NCI-H526 (cell line): Measurements from ENCODE around the gene ZYG11A.
A peak's percentile ranks its signal among the peaks of the same experiment; 100 is the strongest.

ENCODE experiments used
- DNase-seq, 2 experiments: peaks; one replicate each; lab custom pipeline; 2025; lab: John Stamatoyannopoulos, UW

The ZYG11A gene

DNA sequence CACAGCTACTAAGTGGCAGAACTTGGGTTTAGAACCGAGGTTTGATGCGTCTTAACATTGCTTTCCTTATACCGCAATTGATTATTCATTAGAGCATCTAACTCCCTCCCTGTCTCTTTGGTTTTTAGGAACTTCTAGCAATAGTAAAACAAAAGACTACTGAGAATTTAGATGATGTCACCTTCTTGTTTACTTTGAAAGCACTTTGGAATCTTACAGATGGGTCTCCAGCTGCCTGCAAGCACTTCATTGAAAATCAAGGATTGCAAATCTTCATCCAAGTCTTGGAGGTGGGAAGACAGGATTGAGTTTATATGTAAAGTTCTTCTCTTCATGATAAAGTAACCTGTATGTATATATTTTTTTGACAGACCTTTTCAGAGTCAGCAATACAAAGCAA lies 35.0 kb downstream of the ZYG11A start:
- no peak for DNase-seq

DNA sequence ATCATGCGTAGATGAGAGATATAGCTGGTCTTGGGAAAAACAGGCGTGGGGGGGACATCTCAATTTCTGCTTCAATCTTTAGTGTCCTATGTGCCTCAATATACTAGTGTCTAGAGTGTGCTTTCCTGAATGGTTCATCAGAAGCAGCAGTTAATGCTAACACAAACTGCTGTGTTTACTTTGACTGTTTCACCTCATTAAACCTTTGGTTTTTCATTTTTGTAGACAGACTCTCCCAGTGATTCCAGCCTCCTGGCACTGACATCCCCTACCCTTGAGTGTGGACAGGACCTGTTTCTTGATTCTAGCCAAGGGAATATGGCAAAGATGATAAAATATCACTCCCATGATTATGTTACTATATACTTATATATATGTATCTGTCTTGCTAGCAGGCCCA lies 37.6 kb downstream of the ZYG11A start:
- DNase-seq, result peak; percentile 38 to 54

DNA sequence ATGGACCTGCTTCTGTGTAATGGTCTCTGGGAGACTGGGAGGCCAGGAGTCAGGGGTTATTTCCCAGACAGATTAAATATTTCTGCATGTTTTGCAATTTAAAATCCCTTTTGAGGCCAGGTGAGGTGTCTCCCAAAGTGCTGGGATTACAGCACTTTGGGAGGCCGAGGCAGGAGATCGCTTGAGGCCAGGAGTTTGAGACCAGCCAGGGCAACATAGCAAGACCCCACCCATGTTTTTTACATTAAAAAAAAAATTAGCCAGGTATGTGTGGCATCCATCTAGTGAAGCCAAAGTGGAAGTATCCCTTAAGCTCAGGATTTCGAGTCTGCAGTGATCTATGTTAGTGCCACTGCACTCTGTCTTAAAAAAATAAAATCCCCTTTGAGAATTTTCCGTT lies 44.9 kb downstream of the ZYG11A start:
- DNase-seq, result no peak

DNA sequence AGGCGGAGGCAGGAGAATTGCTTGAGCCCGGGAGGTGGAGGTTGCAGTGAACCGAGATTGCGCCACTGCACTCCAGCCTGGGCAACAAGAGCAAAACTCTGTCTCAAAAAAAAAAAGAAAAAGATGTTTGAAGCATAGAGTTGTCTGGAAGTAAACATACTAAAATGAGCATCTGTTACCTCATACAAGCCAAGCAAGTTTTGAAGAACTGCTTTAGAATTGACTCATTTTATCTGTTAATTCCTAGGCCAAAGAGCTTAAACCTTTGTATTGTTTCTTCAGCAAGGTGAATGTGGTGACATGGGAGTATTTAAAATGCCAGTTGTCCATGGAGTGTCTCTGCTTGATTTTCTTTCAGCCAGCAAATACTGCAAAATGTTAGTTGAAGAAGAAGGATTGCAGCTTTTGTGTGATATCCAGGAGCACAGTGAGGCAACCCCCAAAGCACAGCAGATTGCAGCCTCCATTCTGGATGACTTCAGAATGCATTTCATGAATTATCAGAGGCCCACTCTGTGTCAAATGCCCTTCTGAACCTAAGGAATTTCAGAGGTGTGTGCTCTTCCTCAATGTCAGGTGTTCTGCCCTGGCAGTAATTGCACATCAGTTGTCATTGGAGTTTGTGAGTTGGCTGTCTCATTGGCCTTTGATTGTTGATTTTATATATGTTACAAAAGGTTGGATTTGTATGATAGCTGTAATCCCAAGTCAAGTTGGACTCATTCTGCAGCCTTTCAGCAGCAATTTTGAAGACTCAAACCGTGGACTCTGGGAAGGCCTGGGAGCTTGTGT lies 50.1 kb downstream of the ZYG11A start:
- DNase-seq, result no peak

- no peak for DNase-seq
Measured at GRCh38 chr1:52899445-52899894, 56.9 kb downstream of the ZYG11A start.

GRCh38 chr1:52900402-52900801 lies 57.8 kb downstream of the ZYG11A start:
- no peak for DNase-seq

- no peak for DNase-seq
Measured at GRCh38 chr1:52901384-52901783, 58.8 kb downstream of the ZYG11A start.

GRCh38 chr1:52904208-52904926 lies 61.8 kb downstream of the ZYG11A start:
- no peak for DNase-seq

- DNase-seq, result peak; percentile 32 to 55
Measured at GRCh38 chr1:52904927-52905698, 62.6 kb downstream of the ZYG11A start.

GRCh38 chr1:52906135-52906603 lies 63.6 kb downstream of the ZYG11A start:
- DNase-seq, result peak; percentile 49 to 58

GRCh38 chr1:52907068-52907811 lies 64.7 kb downstream of the ZYG11A start:
- no peak for DNase-seq

DNA sequence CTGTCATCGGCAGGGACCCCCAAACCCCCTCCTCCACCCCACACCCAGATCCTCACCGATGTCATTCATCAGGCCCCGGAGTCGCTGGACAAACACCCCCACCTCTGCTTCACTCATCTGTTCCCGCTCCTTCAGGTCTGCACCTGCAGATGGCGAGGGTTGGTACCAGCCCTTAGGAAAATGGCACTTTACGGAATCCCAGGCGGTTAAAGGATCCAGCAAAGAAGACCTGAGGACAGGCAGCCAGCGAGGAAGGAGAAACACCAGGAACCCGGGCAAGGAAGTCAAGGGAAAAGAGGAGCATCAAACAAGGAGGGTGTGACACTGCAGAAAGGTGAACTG lies 65.2 kb downstream of the ZYG11A start:
- DNase-seq, result no peak

DNA sequence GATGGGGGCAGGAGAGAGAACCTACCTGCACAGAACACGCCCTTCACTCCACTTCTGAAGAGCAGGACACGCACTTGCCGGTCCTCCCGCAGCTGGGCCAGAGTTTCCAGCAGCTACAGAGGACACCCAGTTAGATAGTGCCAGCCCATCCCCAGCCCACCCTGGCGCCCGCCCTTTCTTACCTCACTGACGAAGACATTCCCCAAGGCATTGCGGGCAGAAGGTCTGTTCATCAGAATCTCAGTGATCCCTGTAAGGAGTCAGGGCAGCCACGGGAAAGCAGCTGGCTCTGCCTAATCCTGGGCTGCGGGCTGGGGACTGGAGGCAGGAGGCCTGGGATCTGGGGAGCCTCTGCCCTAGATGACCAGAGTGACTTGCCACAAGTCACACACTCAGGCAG lies 69.0 kb downstream of the ZYG11A start:
- DNase-seq, result no peak

GRCh38 chr1:52913014-52913413 lies 70.5 kb downstream of the ZYG11A start:
- no peak for DNase-seq

- peak in 1 of 2 experiments; percentile 11 for DNase-seq
Measured at GRCh38 chr1:52913537-52913936, 71.0 kb downstream of the ZYG11A start.

DNA sequence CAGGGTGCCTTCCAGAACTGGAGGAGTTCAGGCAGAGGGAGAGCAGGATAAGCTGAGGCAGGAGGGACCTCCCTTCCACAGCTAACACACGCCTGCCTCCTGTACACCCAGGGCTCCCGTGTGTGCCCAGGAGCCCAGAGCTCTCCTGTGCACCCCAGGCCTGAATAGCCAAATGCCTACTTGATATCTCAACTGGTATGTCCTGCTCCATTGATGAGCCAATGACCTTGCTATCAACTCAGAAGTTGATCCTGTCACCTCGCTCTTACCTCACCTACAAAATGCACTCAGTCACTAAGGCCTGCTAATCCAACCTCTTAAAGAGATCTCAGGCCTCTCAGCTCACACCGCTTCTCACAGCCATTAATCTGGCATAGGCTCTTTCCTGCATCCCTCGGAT lies 71.9 kb downstream of the ZYG11A start:
- no peak for DNase-seq

DNA sequence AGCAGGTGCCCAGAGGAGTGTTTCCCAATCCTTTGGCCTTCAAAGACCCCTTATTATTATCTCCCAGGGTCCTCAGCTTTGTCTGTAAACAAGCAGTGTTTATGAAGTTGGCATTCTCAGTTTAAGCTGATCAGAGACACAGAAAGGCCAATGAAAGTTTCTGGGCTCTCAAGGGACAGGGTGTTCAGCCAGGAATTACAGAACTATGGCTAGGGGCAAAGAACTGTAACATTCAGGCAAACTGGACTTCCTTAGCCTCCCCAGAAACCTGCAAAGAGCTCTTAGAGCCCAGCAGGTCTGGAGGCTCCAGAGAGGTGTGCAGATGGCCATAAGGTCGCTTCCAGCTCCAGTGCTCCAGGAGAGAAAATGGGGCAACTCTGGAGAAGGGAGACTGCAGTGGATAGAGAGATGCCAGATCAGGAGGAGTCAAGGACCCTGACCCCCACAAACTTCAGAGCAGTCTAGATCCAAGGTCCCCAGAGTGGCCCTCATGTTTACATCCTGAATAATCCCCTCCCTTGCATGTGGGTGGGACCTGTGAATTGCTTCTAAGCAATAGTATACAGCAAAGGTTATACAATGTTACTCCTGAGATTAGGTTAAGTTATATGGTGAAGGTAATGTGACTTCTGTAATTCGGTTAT lies 72.8 kb downstream of the ZYG11A start:
- DNase-seq, result no peak

DNA sequence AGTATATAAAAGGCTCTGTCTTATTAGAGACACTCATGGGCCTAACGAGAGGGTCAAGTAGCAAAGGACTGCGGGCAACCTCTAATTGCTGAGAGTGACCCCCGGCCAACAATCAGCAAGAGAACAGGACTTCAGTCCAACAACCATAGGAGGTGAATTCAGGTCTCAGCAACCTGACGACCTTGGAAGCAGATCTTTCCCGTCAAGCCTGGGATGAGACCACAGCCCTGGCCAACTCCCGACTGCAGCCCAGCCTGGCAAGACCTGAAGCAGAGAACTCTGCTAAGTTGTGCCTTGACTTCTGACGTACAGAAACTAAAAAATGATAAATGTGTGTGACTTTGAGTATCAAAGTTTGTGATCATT lies 73.3 kb downstream of the ZYG11A start:
- no peak for DNase-seq

DNA sequence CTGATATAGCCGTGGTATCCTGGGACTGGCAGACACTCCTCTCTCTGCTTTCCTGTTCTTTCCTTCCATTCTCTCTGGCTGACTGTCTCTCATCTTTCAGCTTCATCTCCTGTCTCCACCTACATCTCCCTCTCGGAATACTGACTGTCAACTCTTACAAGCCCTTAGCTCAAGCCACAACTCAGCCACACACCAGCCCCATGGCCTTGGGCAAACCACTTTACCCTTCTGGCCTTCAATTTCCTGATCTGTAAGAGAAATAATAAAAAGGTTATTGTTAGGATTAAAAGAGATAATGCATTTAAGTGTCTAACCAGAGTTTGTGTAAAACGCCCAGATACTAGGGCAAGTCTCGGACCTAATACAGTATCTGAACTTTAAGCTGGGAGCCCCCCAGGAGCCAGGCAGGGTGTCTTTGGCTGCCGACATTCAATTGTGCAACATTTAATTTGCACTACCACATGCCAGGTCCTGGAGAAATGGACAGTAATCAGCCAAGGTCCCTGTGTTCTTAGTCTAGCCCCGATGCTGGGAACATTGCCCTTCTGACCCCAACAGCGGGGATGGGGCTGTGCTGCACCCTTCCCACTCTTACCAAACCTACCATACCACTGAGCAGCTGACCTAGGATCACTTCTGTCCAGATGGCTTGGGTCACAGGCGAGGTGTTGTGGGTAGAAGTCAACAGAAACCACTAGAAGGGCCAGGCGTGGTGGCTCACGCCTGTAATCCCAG lies 73.8 kb downstream of the ZYG11A start:
- DNase-seq, result no peak

- no peak for DNase-seq
Measured at GRCh38 chr1:52917156-52917555, 74.6 kb downstream of the ZYG11A start.

DNA sequence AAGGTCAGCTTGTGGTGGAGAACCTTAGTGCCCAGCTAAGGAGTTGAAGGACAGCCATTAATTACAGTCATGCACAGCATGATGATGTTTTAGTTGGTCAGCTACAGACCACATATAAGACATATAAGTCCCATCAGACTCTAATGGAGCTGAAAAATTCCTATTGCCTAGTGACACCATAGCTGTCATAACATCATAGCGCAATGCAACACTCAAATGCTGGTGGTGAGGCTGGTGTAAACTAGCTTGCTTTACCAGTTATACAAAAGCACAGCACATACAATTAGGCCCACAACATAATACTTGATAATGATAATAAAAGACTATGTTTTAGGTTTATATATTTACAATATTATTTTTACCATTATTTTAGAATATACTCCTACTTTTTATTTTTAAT lies 75.0 kb downstream of the ZYG11A start:
- no peak for DNase-seq
